Activated CD4-positive, alpha-beta T cell treated with anti-CD3 and anti-CD28 coated beads, Interleukin-2, amount 50 U/mL, for 24 hours (primary cell): ENCODE data around the gene KNDC1.

ENCODE experiments used
- DNase-seq, 2 donors: peaks; one replicate each; pipeline ENCODE4 v3.0.0-alpha.2; 2020; ENCODE audit warnings: low read depth in 1 of 2, low spot score in 1 of 2

Gene KNDC1

GRCh38 chr10:133238466-133238804, 78.4 kb downstream of the KNDC1 start:
- DNase-seq = no peak

GRCh38 chr10:133239990-133240389, 80.0 kb downstream of the KNDC1 start:
- no peak for DNase-seq

GRCh38 chr10:133241501-133242205, 81.6 kb downstream of the KNDC1 start:
- DNase-seq = no peak

GRCh38 chr10:133242611-133243356, 82.8 kb downstream of the KNDC1 start:
- DNase-seq = no peak

GRCh38 chr10:133243593-133243992, 83.6 kb downstream of the KNDC1 start:
- no peak for DNase-seq

GRCh38 chr10:133245439-133246235, 85.6 kb downstream of the KNDC1 start:
- no peak for DNase-seq

- no peak for DNase-seq
Measured at GRCh38 chr10:133246236-133246626, 86.2 kb downstream of the KNDC1 start.

- no peak for DNase-seq
Measured at GRCh38 chr10:133247681-133248333, 87.8 kb downstream of the KNDC1 start.

- no peak for DNase-seq
Measured at GRCh38 chr10:133248334-133248715, 88.3 kb downstream of the KNDC1 start.

- no peak for DNase-seq
Measured at GRCh38 chr10:133249094-133249780, 89.2 kb downstream of the KNDC1 start.

GRCh38 chr10:133249975-133250754, 90.1 kb downstream of the KNDC1 start:
- no peak for DNase-seq

GRCh38 chr10:133251388-133252222, 91.6 kb downstream of the KNDC1 start:
- no peak for DNase-seq

GRCh38 chr10:133252223-133252552, 92.2 kb downstream of the KNDC1 start:
- DNase-seq = no peak

GRCh38 chr10:133253361-133253955, 93.4 kb downstream of the KNDC1 start:
- DNase-seq = no peak

- no peak for DNase-seq
Measured at GRCh38 chr10:133254421-133255120, 94.6 kb downstream of the KNDC1 start.

- no peak for DNase-seq
Measured at GRCh38 chr10:133255323-133255722, 95.3 kb downstream of the KNDC1 start.

GRCh38 chr10:133257489-133258065, 97.6 kb downstream of the KNDC1 start:
- DNase-seq = no peak
